NCI-H524 treated with DMSO at 0.1 percent for 48 hours (cell line): ENCODE results near the gene CCDC141.

Experiments used
- DNase-seq: peaks from one replicate; lab custom pipeline; 2025; lab: John Stamatoyannopoulos, UW

CCDC141 gene

DNA sequence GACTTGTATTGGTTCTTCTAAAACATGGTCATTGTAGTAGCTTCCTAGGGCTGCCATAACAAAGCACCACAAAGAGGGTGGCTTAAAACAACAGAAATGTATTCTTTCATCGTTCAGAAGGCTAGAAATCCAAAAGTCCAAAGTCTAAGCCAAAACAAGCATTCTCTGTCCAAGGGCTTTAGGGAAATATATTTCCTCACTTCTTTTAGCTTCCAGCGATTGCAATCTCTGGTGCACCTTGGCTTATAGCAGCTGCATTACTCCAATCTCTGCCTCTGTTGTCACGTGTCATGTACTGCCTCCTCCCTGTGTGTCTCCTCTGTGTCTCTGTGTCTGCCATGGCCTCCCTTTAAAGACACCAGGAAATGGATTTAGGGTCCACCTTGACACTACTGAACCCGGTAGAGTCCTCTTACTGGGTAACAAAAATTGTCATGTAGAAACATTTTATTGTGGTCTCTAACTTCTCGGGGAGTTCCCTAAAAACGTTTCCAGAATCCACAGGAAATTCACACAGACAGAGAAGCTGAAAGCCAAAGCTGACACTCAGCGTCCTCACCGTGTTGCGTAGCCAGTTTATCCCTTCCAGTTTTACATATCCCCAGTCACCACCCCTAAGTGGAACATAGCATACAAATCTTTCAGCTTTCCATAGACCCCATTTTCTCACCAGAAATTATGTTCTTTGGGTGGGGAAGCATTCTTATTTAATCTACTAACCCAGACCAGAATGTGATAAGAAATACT lies 222.0 kb downstream of the CCDC141 start:
- DNase-seq, result no peak

DNA sequence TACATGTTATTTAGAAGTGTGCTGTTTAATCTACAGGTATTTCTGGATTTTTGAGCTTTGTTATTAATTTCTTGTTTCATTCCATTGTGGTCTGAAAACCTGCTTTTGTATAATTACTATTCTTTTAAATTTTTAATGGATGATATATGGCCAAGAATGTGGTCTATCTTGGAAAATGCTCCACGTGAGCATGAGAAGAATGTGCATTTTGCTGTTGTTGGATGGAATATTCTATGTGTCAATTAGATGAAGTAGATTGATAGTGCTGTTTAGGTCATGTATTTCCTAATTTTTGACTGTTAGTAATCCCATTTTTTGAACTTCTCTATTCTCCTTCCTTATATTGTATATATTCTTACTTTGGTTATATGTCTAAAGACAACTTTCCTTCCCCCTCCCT lies 222.8 kb downstream of the CCDC141 start:
- no peak for DNase-seq

DNA sequence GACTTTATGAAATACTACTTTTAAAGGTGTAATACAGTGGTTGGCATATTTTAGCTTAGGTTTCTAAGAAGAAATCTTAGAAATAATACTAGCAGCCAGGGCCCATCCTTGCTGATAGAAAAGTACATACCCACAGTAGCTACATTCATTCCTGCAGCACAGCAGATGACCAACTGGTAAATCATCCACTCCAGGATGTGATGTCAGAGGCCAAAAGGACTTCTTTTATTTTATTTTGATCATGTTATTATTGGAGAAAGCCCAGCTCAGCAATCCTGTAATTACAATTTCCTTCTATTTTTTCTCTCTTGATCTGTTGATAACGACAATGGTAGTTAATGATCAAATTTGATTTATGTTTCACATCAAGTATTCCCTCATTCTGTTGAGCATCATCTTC lies 224.8 kb downstream of the CCDC141 start:
- DNase-seq, result no peak

DNA sequence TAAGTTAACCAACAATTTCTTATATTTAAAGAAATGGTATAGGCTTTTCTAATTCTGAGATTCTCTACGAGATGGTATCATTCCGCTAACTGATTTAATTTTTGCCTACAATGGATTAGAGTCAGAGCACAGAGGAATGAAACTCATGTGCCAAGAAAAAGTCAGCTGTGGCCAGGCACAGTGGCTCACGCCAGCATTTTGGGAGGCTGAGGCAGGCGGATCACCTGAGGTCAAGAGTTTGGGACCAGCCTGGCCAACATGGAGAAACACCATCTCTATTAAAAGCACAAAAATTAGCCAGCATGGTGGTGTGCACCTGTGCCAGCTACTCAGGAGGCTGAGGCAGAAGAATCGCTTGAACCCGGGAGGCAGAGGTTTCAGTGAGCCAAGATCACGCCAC lies 225.8 kb downstream of the CCDC141 start:
- no peak for DNase-seq

DNA sequence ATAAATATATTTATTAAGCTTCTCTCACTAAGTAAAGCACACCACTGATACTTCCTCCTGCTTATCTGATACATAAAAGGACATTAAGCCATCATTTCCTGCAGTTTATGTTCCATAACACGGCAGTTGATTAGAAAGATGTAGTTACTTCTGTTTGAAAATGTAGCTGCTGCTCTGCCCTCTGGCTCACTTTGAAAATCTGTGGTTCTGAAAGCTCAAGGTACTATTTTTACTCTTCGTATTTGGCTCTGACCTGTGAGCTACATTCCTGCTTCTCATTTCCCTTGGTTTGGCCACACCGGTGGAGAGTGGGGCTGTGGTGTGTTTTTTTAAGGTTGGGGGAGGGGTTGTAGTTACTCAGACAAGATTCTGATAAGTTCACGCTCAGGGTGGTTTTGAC lies 229.9 kb downstream of the CCDC141 start:
- no peak for DNase-seq

DNA sequence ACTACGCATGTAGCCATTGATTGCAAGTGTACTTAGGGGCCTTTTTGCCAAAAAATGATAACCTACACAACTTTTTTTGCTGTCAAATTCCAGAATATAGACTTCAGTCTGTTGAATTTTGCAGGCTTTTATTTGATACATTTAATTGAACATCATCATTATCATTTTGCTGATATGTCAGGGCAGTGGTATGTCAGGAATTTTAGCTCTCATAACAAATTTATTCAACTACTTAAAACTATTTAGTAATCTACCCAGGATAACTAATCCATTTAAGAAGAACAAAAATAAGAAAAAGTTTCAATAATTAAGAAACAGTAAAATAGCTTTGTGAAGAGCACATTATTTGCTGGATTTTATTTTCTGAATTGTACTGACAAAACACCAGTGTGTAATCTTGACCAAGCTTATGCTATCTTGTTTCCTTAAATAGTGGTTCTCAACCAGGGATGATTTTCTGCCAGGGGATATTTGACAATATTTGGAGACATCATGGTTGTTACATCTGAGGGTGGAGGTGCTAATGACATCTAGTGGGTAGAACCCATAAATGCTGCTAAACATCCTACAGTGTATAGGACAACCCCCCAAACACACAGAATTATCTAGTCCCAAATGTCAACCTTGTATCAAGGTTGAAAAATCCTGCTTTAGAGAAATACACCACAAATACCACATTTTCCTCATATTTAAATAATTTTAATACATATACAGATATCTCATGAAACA lies 230.6 kb downstream of the CCDC141 start:
- no peak for DNase-seq

DNA sequence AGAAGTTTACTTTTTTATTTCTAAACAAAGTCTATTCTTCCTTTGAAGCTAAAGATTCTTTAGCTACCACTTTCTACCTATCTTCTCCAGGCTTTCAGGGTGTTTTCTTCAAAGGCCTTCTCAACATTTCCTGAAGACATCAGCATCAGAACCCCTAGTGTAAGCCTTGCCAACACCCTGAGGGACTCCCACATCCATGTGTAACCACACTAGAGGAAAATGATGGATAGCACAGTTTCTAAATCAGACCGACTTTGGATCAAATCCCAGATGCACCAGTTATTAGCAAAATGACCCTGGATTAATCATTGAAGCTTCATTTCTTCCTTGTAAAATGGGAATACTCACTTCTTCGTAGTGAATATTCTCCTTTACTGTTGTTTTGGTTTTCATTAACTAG lies 238.0 kb downstream of the CCDC141 start:
- DNase-seq, result no peak

DNA sequence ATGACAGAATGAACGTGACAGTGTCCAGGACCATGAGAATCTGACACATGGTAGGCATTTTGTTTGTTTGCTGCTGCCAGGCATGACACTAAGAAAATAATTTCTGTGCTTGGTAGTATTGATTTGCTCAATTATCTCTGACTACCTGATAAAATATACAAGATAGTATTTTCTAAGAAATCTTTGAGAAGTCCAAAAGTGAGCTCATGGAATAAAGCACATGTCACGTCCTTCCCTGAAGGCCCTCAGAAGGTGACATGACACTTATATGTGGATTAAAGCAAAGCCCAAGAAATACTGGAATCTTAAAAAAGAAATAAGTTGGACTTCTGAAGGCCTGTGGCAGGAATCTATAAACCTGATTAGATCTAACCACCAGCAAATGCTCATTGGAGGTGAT lies 238.9 kb downstream of the CCDC141 start:
- no peak for DNase-seq

DNA sequence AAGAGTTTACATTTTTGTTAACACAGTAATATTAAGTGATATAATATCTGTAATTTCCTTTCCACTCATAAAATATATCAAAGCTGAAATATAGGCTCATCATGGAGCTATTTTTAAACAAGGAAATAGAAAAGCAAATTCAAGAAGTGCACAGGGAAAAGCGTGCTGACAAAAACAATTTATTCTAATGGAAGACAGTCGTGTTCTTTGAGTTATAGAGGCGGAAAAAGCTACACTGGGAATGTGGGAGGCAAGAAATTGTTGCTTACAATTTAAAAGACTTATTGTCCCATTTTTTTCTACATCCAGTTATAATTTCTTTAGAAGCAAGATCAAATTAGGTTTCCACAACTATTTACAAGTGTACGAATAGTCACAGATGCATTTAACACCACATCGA lies 239.5 kb downstream of the CCDC141 start:
- no peak for DNase-seq

DNA sequence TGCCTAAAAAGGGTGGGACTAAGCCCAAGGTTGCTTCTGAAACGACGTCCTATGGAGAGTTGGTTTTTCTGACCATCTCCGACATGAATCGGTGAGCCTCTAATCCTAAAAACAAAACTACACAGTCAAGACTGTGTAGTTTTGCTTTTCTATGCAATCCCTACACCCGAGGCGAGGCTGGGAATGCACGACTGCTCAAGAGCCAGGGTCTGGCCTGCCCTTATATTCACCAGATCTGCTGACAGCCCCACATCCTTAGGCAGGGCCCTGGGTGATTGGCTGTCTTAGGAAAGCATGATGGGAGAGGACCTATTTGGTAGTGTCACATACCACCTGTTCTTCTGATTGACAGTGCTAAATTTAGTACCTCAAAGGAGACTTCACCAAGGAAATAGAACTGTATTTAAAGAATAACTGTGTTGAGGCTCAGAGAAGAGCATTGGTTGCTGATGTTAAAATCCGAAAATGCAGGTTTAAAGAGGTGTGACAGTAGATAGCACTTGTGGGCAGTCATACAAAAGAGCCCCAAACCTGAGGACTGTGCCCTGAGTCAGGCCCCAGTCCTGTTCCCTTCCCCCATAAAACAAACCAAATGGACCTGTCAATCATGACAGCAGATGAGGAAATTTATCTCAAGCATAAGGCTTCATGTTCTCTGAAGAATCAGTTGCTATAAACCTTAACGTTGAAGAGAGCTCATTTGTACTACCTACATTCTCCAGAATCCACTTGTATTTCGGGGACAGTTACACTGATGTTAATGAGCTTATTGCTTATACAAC lies 242.5 kb downstream of the CCDC141 start, which contains the start of gene TTN:
TSS of gene TTN (minus strand) at position 197 of the 782 bp plus-strand sequence. CDS start 2,781 bp downstream, outside the sequence.
- DNase-seq, result no peak

DNA sequence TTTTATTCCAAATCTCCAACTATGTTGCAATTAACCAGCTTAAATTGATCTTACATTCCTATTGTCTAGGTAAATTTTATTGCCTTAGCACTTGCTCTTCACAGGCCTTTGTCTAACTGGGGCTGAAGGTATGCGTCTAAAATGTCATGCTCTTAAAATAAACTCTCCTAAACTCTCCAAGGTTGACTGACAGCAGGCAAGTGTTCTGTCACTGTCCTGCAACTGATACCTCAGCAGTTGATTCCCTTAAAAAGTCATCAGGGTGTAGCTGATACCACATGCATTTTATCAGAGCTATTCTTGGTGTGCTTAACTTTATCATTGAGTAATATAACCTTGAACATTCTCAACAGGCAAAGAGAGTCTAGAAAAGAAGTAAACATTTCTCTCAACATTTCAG lies 243.4 kb downstream of the CCDC141 start:
- DNase-seq, result no peak

DNA sequence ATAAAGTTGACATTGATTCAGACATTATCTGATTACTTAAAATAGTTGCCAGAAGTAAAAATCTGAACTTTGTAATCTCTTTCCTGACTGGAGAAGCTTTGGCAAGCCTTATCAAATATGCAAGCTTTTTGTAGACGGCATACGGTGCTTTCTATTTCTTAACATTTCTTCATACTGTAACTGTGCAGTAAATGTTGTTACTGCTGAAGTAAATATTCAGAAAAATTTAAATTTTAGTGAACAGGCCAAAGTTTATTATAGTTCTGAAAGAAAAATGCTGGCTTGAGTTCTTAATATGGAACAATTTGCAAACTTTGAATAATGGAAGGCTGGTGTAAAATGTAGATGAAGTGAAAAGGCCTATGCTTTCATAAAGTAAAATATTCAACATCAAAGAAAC lies 244.5 kb downstream of the CCDC141 start:
- no peak for DNase-seq

DNA sequence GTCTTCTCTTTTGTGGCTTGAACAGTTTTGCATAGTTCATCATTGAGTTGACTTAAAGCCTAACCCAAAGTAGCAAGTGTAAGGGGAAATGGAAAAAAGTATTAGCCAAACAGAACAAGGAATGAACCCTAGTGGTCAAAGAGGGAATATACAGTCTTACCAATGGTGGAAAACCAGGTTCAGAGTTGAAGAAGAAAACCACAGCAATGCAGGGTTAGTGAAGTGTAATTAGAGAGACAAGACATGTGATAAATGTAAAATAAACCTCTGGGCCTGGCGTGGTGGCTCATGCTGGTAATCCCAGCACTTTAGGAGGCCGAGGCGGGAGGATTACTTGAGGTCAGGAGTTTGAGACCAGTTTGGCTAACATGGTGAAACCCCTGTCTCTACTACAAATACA lies 245.1 kb downstream of the CCDC141 start:
- no peak for DNase-seq

DNA sequence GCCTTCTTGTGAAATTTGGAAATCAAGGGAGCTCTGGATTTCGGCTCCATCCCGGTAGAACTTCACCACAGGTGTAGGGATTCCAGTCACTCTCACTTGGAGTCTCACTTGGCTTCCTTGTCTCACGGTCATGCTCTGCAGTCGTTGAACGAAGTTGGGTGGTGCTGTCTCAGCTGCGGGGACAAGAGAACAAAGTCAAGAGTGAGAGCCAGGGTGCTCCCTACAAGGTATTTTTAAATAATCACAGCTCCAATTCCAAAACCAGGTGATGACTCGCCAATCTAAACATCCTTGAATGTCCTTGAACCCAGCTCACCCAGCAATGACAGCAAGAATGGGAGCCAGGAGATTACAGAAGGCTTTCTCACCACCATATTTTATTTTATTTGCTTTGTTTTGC lies 249.4 kb downstream of the CCDC141 start:
- no peak for DNase-seq

DNA sequence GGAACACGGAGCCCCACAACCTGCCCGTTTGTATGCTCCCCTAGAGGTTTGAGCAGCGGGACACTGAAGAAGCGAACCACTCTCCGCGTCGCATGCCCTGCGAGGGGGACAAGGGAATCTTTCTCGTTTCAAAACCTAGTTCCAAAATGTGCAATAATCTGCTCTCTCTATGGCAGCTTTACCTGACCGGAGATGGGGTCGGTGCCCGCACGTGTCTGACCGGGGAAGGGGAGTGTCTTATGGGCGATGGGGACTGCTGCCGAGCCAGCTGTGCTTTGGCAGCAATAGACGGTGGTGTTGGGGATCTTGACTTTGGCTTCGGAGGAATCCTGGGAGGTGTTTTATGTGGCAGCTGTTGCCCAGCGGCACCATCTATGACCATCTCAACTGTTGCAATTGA lies 250.6 kb downstream of the CCDC141 start:
- no peak for DNase-seq

DNA sequence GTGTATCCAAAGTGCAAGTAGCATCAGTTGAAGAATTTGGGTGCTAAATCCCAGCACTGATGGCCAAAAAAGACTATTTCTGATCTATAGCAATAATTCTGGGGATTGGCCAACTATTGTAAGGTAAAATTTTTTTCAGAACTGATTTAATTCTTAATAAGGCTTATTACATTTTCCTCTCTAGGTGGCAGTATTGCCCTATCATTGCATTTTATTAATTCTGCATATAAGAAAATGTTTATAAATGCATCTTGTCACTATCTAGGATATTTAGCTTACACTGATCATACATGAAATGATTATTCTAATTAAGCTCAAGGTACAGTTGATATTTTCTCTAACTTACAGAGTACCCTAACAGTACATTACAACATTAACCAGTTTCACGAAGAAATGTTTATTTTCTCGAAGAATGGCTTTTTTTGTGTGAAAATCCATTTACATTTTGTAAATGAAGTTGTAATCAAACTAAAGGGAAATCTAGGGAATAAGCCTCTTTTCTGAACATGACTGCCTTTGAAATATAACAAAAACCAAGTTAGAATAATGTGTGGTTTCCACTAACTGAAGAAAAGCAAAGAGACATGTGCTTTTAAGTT lies 253.8 kb downstream of the CCDC141 start:
- DNase-seq, result no peak

DNA sequence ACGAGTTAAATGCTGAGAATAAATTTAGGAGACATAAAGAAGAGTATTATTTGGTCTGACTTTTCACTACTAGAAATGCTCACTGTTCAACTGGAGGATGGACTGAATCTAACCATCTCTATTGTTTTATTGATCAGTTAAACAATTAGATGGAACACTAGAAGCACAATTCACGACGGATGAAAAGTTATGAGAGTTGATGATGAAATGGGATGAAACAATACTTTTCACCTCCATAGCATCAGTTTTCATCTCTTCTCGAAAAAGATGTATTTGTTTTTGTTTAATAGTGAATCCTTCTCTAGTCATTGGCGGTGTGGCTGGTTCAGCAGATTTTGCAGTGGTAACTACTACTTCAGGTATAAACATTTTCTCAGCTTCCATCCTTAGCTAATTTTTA lies 262.0 kb downstream of the CCDC141 start:
- DNase-seq, result no peak

DNA sequence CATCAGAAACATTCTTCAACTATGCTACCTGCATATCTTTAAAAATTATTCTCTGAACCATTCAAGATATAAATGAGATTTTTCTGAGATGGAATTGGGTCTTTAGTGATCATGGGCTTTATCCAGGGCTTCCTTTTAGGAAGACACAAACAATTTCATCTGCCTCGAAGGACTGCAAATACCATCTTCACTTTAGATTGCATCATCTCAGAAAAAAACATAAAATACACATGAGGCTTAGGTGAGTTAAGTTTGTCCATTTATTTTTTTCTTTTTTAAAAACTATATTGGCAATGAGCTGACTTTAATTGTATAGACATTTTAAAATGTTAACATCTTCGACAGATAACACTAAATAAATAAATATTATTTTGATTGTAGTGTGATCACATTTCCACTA lies 262.8 kb downstream of the CCDC141 start:
- no peak for DNase-seq

DNA sequence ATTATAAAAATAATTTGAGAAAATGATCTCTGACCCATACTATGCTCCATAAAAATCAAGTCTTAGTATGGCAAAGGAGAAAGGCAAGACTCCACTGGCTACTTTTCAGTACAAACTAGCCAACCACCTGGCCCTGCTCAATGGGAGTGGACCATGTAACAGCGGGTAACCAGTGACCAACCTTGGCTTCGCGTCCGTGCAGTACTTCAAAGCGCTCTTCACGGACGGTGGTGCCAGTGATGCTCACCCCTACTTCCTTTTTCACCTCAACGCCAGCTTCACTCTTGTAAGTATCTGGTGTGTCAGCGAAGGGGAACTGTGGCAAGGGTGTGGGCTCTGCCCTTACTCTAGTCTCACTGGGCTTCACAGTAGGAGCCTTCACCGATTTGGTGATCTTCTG lies 266.0 kb downstream of the CCDC141 start:
- DNase-seq, result no peak

DNA sequence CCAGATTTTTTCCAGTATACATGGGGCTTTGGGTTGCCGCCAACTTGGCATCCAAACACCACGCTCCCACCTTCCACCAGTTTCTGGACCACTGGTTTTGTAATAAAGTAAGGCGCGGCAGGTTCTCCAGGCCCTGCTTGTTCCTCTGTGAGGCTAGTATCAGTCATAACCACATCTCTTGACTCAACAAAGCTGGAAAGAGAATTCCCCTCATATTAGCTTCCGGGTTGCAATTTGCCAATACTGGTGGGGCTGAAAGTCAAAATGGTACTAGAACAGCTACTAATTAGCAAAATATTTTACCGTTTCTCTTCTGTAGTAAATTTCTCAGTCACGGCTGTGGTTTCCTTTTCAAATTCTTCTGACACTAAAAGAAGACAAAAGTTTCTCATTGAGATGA lies 267.7 kb downstream of the CCDC141 start:
- DNase-seq, result no peak
